ENCODE measurements around the gene TBL1X. TPM values are rescaled to one million over a fixed set of nuclear protein-coding genes. Genes with fewer than 3 reads are reported as not detected.

The TBL1X gene
- total and polyA plus RNA-seq, 2 donors (not counting 3 experiments of a cell fraction or from before 2014, with no cell fraction given) = 8.7 to 25.3 TPM

DNA sequence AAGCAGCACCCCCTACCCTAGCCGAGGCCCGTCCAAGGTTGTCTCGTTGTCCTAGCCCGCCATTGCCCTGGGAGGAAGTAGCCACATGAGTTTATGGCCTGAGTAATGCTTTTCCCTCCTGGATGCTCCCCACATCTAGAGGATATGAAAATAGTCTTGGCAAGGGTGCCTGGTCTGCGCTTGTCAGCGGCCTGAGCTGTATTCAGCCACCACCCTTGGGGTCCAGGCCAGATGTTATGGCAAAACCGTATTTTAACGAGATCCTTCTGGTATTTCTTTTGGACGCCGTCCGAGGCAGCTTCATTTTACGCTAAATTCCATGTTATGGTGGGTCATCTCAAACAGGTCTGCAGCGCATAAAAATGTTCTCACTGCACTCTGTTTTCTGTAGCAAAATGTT lies 211.4 kb downstream of the TBL1X start:
- FAIRE-seq = no peak
- CTCF ChIA-PET = interaction anchor here (1.2 kb wide), 1 partner anchor 92 kb away, joined by 3 read pairs; no protein-coding TSS in a partner anchor
- Histone ChIP-seq H3K4me1 (ENCODE audit: control insufficient read depth, extremely low read depth, insufficient read depth, low read length) (peaks cover 6% of the 10 kb centered on the region), H3K27me3 (ENCODE audit: control insufficient read depth in 2 of 2, insufficient read depth in 2 of 2, low read length in 2 of 2) (no peaks in the 10 kb centered on the region), H3K9me3 (replicated peaks; ENCODE audit: control insufficient read depth, insufficient read depth, low read length) (no peaks in the 10 kb centered on the region), H3K4me2 (ENCODE audit: insufficient read depth, low read length) (no peak overlapping the region), H2AFZ (ENCODE audit: low read depth, low read length) (no peak overlapping the region), H3K27ac (ENCODE audit: insufficient read depth, low read depth, low read length) (no peak overlapping the region), H3K4me3 (replicated peaks in 1 of 3; ENCODE audit: insufficient read depth in 1 of 3, low read depth in 1 of 3, low read length in 3 of 3) (no peak overlapping the region), H3K9me1 (replicated peaks; ENCODE audit: control insufficient read depth, extremely low read depth, insufficient read depth, low read length) (no peaks in the 10 kb centered on the region), H3K36me3 (ENCODE audit: control insufficient read depth in 2 of 2, extremely low read depth in 1 of 2, insufficient read depth in 2 of 2, low read length in 2 of 2) (no peaks in the 10 kb centered on the region), H4K20me1 (replicated peaks; ENCODE audit: control insufficient read depth, extremely low read depth, insufficient read depth, low read length) (no peaks in the 10 kb centered on the region), H3K79me2 (ENCODE audit: control insufficient read depth, insufficient read depth, low read length) (no peaks in the 10 kb centered on the region), H3K9ac (replicated peaks; ENCODE audit: extremely low read depth, insufficient read depth, low read length) (no peak overlapping the region)
- BruUV-seq (replicated peaks) = no TSS peak
- no peak for TF ChIP-seq MYC (IDR thresholded peaks at IDR 0.05; ENCODE audit: low read depth, low read length)
- TF ChIP-seq, protein P1, sequence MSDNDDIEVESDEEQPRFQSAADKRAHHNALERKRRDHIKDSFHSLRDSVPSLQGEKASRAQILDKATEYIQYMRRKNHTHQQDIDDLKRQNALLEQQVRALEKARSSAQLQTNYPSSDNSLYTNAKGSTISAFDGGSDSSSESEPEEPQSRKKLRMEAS (IDR thresholded peaks at IDR 0.05; ENCODE audit: insufficient read depth, insufficient read length) = no peak
- TF ChIP-seq, protein P2, sequence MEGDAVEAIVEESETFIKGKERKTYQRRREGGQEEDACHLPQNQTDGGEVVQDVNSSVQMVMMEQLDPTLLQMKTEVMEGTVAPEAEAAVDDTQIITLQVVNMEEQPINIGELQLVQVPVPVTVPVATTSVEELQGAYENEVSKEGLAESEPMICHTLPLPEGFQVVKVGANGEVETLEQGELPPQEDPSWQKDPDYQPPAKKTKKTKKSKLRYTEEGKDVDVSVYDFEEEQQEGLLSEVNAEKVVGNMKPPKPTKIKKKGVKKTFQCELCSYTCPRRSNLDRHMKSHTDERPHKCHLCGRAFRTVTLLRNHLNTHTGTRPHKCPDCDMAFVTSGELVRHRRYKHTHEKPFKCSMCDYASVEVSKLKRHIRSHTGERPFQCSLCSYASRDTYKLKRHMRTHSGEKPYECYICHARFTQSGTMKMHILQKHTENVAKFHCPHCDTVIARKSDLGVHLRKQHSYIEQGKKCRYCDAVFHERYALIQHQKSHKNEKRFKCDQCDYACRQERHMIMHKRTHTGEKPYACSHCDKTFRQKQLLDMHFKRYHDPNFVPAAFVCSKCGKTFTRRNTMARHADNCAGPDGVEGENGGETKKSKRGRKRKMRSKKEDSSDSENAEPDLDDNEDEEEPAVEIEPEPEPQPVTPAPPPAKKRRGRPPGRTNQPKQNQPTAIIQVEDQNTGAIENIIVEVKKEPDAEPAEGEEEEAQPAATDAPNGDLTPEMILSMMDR (IDR thresholded peaks at IDR 0.05; ENCODE audit: extremely low read depth in 1 of 2, insufficient read depth in 1 of 2, low read depth in 1 of 2, low read length in 2 of 2) = no peak
- no peak for DNase-seq (ENCODE audit: low read depth, low spot score)
- POLR2A ChIA-PET = no interaction called here
- dilution Hi-C loops (cut with MboI; ENCODE audit: extremely low pct_ligation_motif_present, low sequenced_read_pairs) = no loop called here
- intact Hi-C loops (cut with micrococcal nuclease) = loop anchor here (5.0 kb wide), 1 partner anchor 334 kb away; no protein-coding TSS in a partner anchor

DNA sequence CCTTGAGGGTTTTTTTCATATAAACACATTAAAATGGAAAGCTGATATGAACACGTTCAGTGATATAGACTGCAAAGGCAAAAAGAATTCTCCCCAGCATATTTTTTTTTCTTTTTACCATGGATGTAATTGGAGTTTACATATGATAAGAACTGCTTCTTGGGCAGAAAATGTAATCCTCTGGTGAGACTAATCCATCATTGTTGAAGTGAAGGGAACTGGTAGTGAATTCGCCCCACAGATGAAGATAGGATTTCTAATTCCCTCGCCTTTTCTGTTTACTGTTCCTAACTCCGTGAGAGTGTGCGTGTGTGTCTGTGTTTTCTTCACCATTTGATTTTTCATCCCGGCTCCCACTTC lies 211.9 kb downstream of the TBL1X start:
- no peaks in the 10 kb centered on the region for H3K79me2 ChIP-seq (ENCODE audit: control insufficient read depth, insufficient read depth, low read length)
- H3K27me3 ChIP-seq (ENCODE audit: control insufficient read depth in 2 of 2, insufficient read depth in 2 of 2, low read length in 2 of 2) = no peaks in the 10 kb centered on the region
- no TSS peak for BruUV-seq (replicated peaks)
- no peaks in the 10 kb centered on the region for H3K9me1 ChIP-seq (replicated peaks; ENCODE audit: control insufficient read depth, extremely low read depth, insufficient read depth, low read length)
- dilution Hi-C loops (cut with MboI; ENCODE audit: extremely low pct_ligation_motif_present, low sequenced_read_pairs) = no loop called here
- H4K20me1 ChIP-seq (replicated peaks; ENCODE audit: control insufficient read depth, extremely low read depth, insufficient read depth, low read length) = no peaks in the 10 kb centered on the region
- H3K4me2 ChIP-seq (ENCODE audit: insufficient read depth, low read length) = peak overlapping the region; percentile 52
- FAIRE-seq (no peak), DNase-seq (ENCODE audit: low read depth, low spot score) (no peak)
- POLR2A ChIA-PET = no interaction called here
- TF ChIP-seq POLR2AphosphoS5 (IDR thresholded peaks at IDR 0.05; ENCODE audit: insufficient read depth, low read depth, low read length) = no peak
- TF ChIP-seq GATA2 (IDR thresholded peaks at IDR 0.05; ENCODE audit: insufficient read depth, insufficient read length, low read depth, low read length) = no peak
- no peak overlapping the region for H2AFZ ChIP-seq (ENCODE audit: low read depth, low read length)
- no peak overlapping the region for H3K4me3 ChIP-seq (replicated peaks in 1 of 3; ENCODE audit: insufficient read depth in 1 of 3, low read depth in 1 of 3, low read length in 3 of 3)
- H3K27ac ChIP-seq (ENCODE audit: insufficient read depth, low read depth, low read length) = peak overlapping the region; percentile 31
- no peak overlapping the region for H3K9ac ChIP-seq (replicated peaks; ENCODE audit: extremely low read depth, insufficient read depth, low read length)
- CTCF ChIA-PET = interaction anchor here (1.2 kb wide), 1 partner anchor 93 kb away, joined by 3 read pairs; no protein-coding TSS in a partner anchor
- no peaks in the 10 kb centered on the region for H3K9me3 ChIP-seq (replicated peaks; ENCODE audit: control insufficient read depth, insufficient read depth, low read length)
- peaks cover 6% of the 10 kb centered on the region for H3K4me1 ChIP-seq (ENCODE audit: control insufficient read depth, extremely low read depth, insufficient read depth, low read length)
- intact Hi-C loops (cut with micrococcal nuclease) = loop anchor here (5.0 kb wide), 1 partner anchor 334 kb away; no protein-coding TSS in a partner anchor
- H3K36me3 ChIP-seq (ENCODE audit: control insufficient read depth in 2 of 2, extremely low read depth in 1 of 2, insufficient read depth in 2 of 2, low read length in 2 of 2) = no peaks in the 10 kb centered on the region

Data from endothelial cell of umbilical vein (primary cell).